WTC11 (cell line): ENCODE data around the gene CSRNP3. TPM values are rescaled to one million over a fixed set of nuclear protein-coding genes. Genes with fewer than 3 reads are reported as not detected.
A peak's percentile ranks its signal among the peaks of the same experiment; 100 is the strongest.

Source experiments
- ATAC-seq: fragments of 200-7000 bp; cut with Tn5 transposase; 2 replicates; pipeline ENCODE4 v1.10.0; 2021; ENCODE audit warnings: mild to moderate bottlenecking, moderate library complexity
- CTCF ChIA-PET: fragments of 300-600 bp; sonication (Branson Sonifier 250); formaldehyde crosslinking; loops from one replicate; lab custom pipeline; 2021; ENCODE audit warnings: antibody characterized with exemption; lab: Charles Lee
- POLR2A ChIA-PET: fragments of 350-600 bp; sonication (Branson Sonifier 250); formaldehyde crosslinking; loops from one replicate; lab custom pipeline; 2021; ENCODE audit warnings: antibody characterized with exemption; lab: Charles Lee
- DNase-seq: peaks from one replicate; pipeline ENCODE4 v3.0.0; 2021; ENCODE audit warnings: low spot score
- H3K27ac Mint-ChIP-seq: 2 replicates; pipeline ENCODE4 v1.8.0; 2021; ENCODE audit warnings: mixed read lengths
- H3K27me3 Mint-ChIP-seq: 2 replicates; pipeline ENCODE4 v1.8.0; 2021; ENCODE audit warnings: low read depth, mild to moderate bottlenecking, moderate library complexity, mixed read lengths
- H3K36me3 Mint-ChIP-seq: 2 replicates; pipeline ENCODE4 v1.8.0; 2021; ENCODE audit warnings: mixed read lengths
- H3K4me1 Mint-ChIP-seq: 2 replicates; pipeline ENCODE4 v1.8.0; 2022; ENCODE audit warnings: mixed read lengths
- H3K4me3 Mint-ChIP-seq: 2 replicates; pipeline ENCODE4 v1.8.0; 2021; ENCODE audit warnings: mild to moderate bottlenecking, moderate library complexity, mixed read lengths
- H3K9me3 Mint-ChIP-seq: 2 replicates; pipeline ENCODE4 v1.8.0; 2021; ENCODE audit warnings: mixed read lengths
- AFF4 ChIP-seq: sonication (generic); formaldehyde crosslinking; IDR thresholded peaks from 2 replicates; pipeline ENCODE4 v1.8.1; 2023; ENCODE audit warnings: mild to moderate bottlenecking, missing genetic modification reagents, borderline replicate concordance
- ARID4B ChIP-seq: sonication (generic); formaldehyde crosslinking; IDR thresholded peaks from 2 replicates; pipeline ENCODE4 v1.8.0; 2023; ENCODE audit warnings: missing genetic modification reagents, mild to moderate bottlenecking, borderline replicate concordance
- CDX4 ChIP-seq: fragments of 250-450 bp; sonication (Bioruptor Pico); IDR thresholded peaks from 2 replicates; pipeline ENCODE4 v1.9.0; 2021; ENCODE audit warnings: moderate library complexity, mild to moderate bottlenecking, inconsistent platforms, borderline replicate concordance
- CREB1 ChIP-seq: sonication (generic); formaldehyde crosslinking; IDR thresholded peaks from 2 replicates; pipeline ENCODE4 v1.8.0; 2023; ENCODE audit warnings: mild to moderate bottlenecking, missing genetic modification reagents
- ETV6 ChIP-seq: sonication (generic); formaldehyde crosslinking; IDR thresholded peaks from 2 replicates; pipeline ENCODE4 v1.8.1; 2022; ENCODE audit warnings: mild to moderate bottlenecking, missing genetic modification reagents
- FOXP1 ChIP-seq: sonication (generic); formaldehyde crosslinking; IDR thresholded peaks from 2 replicates; pipeline ENCODE4 v1.8.0; 2022; ENCODE audit warnings: missing genetic modification reagents, mild to moderate bottlenecking, moderate library complexity, borderline replicate concordance
- GABPB1 ChIP-seq: sonication (generic); formaldehyde crosslinking; IDR thresholded peaks from 2 replicates; pipeline ENCODE4 v1.8.1; 2023; ENCODE audit warnings: mild to moderate bottlenecking, missing genetic modification reagents
- IRF2 ChIP-seq: sonication (generic); formaldehyde crosslinking; IDR thresholded peaks from 2 replicates; pipeline ENCODE4 v1.8.0; 2022; ENCODE audit warnings: low read depth, missing genetic modification reagents, borderline replicate concordance
- JAZF1 ChIP-seq: fragments of 250-450 bp; sonication (Bioruptor Pico); IDR thresholded peaks from 2 replicates; pipeline ENCODE4 v1.9.0; 2021; ENCODE audit warnings: moderate library complexity, mild to moderate bottlenecking, inconsistent platforms
- NFATC4 ChIP-seq: fragments of 250-450 bp; sonication (Bioruptor Pico); IDR thresholded peaks from 2 replicates; pipeline ENCODE4 v1.9.0; 2021; ENCODE audit warnings: mild to moderate bottlenecking
- NR2C2 ChIP-seq: sonication (generic); formaldehyde crosslinking; IDR thresholded peaks from 2 replicates; pipeline ENCODE4 v1.8.0; 2022; ENCODE audit warnings: mild to moderate bottlenecking, missing genetic modification reagents
- PREB ChIP-seq: sonication (generic); formaldehyde crosslinking; IDR thresholded peaks from 2 replicates; pipeline ENCODE4 v1.8.1; 2022; ENCODE audit warnings: mild to moderate bottlenecking, missing genetic modification reagents, moderate library complexity, borderline replicate concordance
- TP53 ChIP-seq: sonication (generic); formaldehyde crosslinking; IDR thresholded peaks from 2 replicates; pipeline ENCODE4 v1.8.1; 2023; ENCODE audit warnings: mild to moderate bottlenecking, missing genetic modification reagents
- USF2 ChIP-seq: sonication (generic); formaldehyde crosslinking; IDR thresholded peaks from 2 replicates; pipeline ENCODE4 v1.8.1; 2023; ENCODE audit warnings: mild to moderate bottlenecking, missing genetic modification reagents, moderate library complexity
- ZBTB21 ChIP-seq: sonication (generic); formaldehyde crosslinking; IDR thresholded peaks from 2 replicates; pipeline ENCODE4 v1.8.1; 2023; ENCODE audit warnings: mild to moderate bottlenecking, missing genetic modification reagents, borderline replicate concordance
- ZNF138 ChIP-seq: sonication (generic); formaldehyde crosslinking; conservative IDR thresholded peaks from 2 replicates; pipeline ENCODE4 v1.8.1; 2022; ENCODE audit warnings: mild to moderate bottlenecking, moderate library complexity, missing genetic modification reagents
- total RNA-seq: library from RNA; stranded (reverse); gene quantifications from 3 replicates; pipeline ENCODE4 v1.2.3, GENCODE V29; 2021
- TF ChIP-seq, protein P1 (sequence below): sonication (generic); formaldehyde crosslinking; IDR thresholded peaks from 2 replicates; pipeline ENCODE4 v1.8.1; 2023; ENCODE audit warnings: mild to moderate bottlenecking, moderate library complexity, missing genetic modification reagents
- TF ChIP-seq, protein P2 (sequence below): sonication (generic); formaldehyde crosslinking; IDR thresholded peaks from 2 replicates; pipeline ENCODE4 v1.8.1; 2023; ENCODE audit warnings: mild to moderate bottlenecking, missing genetic modification reagents

The CSRNP3 gene
- total RNA-seq, 1 experiment from 2014 or later = 7.3 TPM

DNA sequence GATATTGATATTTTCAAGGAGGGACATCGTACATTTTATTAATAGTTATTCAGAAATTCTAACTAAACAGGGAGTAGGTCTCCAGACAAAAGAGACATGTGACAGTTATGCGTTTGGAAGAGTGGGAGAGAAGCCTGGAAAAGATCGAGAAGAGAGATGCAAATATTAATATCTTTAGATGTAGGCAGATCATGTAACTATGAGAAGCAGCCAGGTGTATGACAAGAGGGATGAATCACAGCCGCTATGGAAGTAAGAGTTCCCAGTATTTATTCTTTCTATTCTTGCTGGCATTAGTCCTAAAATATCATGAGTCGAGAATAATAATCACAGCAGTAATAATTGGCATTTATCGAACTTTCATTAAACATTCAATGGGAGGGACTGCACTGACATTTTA, 140.2 kb downstream of the CSRNP3 start:
- ATAC-seq (no peak), DNase-seq (no peak)
- peaks cover 19% of the 10 kb centered on the region for H3K4me1 Mint-ChIP-seq
- no peaks in the 10 kb centered on the region for H3K27me3 Mint-ChIP-seq
- H3K4me3 Mint-ChIP-seq = no peak overlapping the region
- ChIA-PET POLR2A (interaction anchor here (0.6 kb wide), 1 partner anchor 372 kb away, joined by 3 read pairs; no protein-coding TSS in a partner anchor), CTCF (no interaction called here)
- TF ChIP-seq, protein P1, sequence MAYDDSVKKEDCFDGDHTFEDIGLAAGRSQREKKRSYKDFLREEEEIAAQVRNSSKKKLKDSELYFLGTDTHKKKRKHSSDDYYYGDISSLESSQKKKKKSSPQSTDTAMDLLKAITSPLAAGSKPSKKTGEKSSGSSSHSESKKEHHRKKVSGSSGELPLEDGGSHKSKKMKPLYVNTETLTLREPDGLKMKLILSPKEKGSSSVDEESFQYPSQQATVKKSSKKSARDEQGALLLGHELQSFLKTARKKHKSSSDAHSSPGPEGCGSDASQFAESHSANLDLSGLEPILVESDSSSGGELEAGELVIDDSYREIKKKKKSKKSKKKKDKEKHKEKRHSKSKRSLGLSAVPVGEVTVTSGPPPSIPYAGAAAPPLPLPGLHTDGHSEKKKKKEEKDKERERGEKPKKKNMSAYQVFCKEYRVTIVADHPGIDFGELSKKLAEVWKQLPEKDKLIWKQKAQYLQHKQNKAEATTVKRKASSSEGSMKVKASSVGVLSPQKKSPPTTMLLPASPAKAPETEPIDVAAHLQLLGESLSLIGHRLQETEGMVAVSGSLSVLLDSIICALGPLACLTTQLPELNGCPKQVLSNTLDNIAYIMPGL (CRISPR knock-in tag) = no peak
- TF ChIP-seq, protein P2, sequence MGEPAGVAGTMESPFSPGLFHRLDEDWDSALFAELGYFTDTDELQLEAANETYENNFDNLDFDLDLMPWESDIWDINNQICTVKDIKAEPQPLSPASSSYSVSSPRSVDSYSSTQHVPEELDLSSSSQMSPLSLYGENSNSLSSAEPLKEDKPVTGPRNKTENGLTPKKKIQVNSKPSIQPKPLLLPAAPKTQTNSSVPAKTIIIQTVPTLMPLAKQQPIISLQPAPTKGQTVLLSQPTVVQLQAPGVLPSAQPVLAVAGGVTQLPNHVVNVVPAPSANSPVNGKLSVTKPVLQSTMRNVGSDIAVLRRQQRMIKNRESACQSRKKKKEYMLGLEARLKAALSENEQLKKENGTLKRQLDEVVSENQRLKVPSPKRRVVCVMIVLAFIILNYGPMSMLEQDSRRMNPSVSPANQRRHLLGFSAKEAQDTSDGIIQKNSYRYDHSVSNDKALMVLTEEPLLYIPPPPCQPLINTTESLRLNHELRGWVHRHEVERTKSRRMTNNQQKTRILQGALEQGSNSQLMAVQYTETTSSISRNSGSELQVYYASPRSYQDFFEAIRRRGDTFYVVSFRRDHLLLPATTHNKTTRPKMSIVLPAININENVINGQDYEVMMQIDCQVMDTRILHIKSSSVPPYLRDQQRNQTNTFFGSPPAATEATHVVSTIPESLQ (CRISPR knock-in tag) = no peak
- no peak for TF ChIP-seq CREB1
- H3K36me3 Mint-ChIP-seq = no peaks in the 10 kb centered on the region
- no peaks in the 10 kb centered on the region for H3K9me3 Mint-ChIP-seq
- H3K27ac Mint-ChIP-seq = no peak overlapping the region

DNA sequence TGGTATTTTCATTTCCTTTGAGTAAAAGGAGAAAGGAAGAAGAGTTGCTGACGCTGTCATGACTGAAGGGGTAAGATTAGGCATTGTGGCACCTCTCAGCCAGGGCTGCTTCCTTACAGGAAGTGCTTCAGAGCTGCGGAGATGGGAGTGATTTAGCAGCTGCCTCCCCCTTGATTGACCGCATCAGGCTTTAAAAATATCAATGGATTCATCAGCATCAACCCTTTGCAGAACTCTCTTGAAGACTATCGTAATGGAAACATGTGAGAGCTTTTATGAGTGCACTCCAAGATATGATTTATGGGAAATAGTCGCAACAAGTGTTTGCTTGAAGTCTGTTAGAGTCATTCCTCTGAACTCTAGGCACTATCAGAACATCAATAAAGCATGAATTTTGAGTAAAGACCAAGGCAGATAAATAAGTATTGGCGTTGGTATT, 141.1 kb downstream of the CSRNP3 start:
- Mint-ChIP-seq H3K27me3 (no peaks in the 10 kb centered on the region), H3K27ac (peak overlapping the region; percentile 88), H3K4me1 (peaks cover 19% of the 10 kb centered on the region), H3K9me3 (no peaks in the 10 kb centered on the region), H3K4me3 (no peak overlapping the region), H3K36me3 (no peaks in the 10 kb centered on the region)
- no peak for DNase-seq
- POLR2A ChIA-PET = no interaction called here
- ATAC-seq = peak; percentile 88
- CTCF ChIA-PET = interaction anchor here (1.6 kb wide), 1 partner anchor 264 kb away, joined by 4 read pairs; no protein-coding TSS in a partner anchor
- TF ChIP-seq ETV6 (CRISPR knock-in tag) (no peak), GABPB1 (CRISPR knock-in tag) (no peak), ARID4B (CRISPR knock-in tag) (no peak), FOXP1 (CRISPR knock-in tag) (no peak), AFF4 (no peak), CDX4 (CRISPR knock-in tag) (no peak), NR2C2 (CRISPR knock-in tag) (no peak), NFATC4 (CRISPR knock-in tag) (no peak), TP53 (CRISPR knock-in tag) (no peak), ZNF138 (CRISPR knock-in tag) (no peak), ZBTB21 (CRISPR knock-in tag) (no peak), USF2 (CRISPR knock-in tag) (no peak), JAZF1 (CRISPR knock-in tag) (no peak), PREB (CRISPR knock-in tag) (no peak), IRF2 (no peak)
